AG09319 (cell line): ENCODE results near the gene ARHGAP10.

Experiments used
- DNase-seq: peaks from one replicate; pipeline ENCODE4 v3.0.0-alpha.2; 2010; ENCODE audit warnings: low read depth; ENCODE audit errors: extremely low read depth
- CTCF ChIP-seq: IDR thresholded peaks from 2 replicates; pipeline ENCODE4 v1.5.1; 2011; ENCODE audit warnings: low read depth, mild to moderate bottlenecking, inconsistent platforms, low read length, moderate library complexity

ARHGAP10 gene

GRCh38 chr4:147779451-147779850 lies 47.6 kb downstream of the ARHGAP10 start:
- no peak for DNase-seq
- no peak for TF ChIP-seq CTCF

- TF ChIP-seq CTCF: no peak
- DNase-seq: no peak
These were observed 48.4 kb downstream of the ARHGAP10 start for GRCh38 chr4:147780137-147780777.

- no peak for TF ChIP-seq CTCF
- no peak for DNase-seq
These were observed 50.3 kb downstream of the ARHGAP10 start for GRCh38 chr4:147782087-147782781.

GRCh38 chr4:147785129-147785528 lies 53.2 kb downstream of the ARHGAP10 start:
- no peak for TF ChIP-seq CTCF
- DNase-seq: no peak

- no peak for TF ChIP-seq CTCF
- no peak for DNase-seq
These were observed 54.1 kb downstream of the ARHGAP10 start for GRCh38 chr4:147786031-147786430.

GRCh38 chr4:147786531-147786930 lies 54.6 kb downstream of the ARHGAP10 start:
- DNase-seq: no peak
- no peak for TF ChIP-seq CTCF

GRCh38 chr4:147787204-147787603 lies 55.3 kb downstream of the ARHGAP10 start:
- no peak for TF ChIP-seq CTCF
- peak; percentile 32 for DNase-seq
